ENCODE measurements around the gene LCN2.

- TF ChIP-seq CTCF (IDR thresholded peaks at IDR 0.05; ENCODE audit: insufficient read depth, low read length, poor library complexity, severe bottlenecking), result no peak
- no peak for TF ChIP-seq EZH2phosphoT487 (conservative IDR thresholded peaks at IDR 0.05; ENCODE audit: low read length)
Observed at GRCh38 chr9:128164307-128164885, 15.1 kb downstream of the LCN2 start.
